T-helper 22 cell (primary cell): Measurements from ENCODE around the gene CGREF1.

Experiments used
- DNase-seq: peaks from one replicate; pipeline ENCODE4 v3.0.0-alpha.2; 2020; ENCODE audit warnings: low read depth

CGREF1 gene, protein sequence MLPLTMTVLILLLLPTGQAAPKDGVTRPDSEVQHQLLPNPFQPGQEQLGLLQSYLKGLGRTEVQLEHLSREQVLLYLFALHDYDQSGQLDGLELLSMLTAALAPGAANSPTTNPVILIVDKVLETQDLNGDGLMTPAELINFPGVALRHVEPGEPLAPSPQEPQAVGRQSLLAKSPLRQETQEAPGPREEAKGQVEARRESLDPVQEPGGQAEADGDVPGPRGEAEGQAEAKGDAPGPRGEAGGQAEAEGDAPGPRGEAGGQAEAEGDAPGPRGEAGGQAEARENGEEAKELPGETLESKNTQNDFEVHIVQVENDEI

GRCh38 chr2:27118525-27119329 is at the start of gene CGREF1:
Gene CGREF1 (minus strand): TSS chr2:27119128. CDS start chr2:27104366, 14,762 bp downstream.
- no peak for DNase-seq

- DNase-seq: no peak
Observed at GRCh38 chr2:27164960-27165763, 46.2 kb upstream of the CGREF1 start.

DNA sequence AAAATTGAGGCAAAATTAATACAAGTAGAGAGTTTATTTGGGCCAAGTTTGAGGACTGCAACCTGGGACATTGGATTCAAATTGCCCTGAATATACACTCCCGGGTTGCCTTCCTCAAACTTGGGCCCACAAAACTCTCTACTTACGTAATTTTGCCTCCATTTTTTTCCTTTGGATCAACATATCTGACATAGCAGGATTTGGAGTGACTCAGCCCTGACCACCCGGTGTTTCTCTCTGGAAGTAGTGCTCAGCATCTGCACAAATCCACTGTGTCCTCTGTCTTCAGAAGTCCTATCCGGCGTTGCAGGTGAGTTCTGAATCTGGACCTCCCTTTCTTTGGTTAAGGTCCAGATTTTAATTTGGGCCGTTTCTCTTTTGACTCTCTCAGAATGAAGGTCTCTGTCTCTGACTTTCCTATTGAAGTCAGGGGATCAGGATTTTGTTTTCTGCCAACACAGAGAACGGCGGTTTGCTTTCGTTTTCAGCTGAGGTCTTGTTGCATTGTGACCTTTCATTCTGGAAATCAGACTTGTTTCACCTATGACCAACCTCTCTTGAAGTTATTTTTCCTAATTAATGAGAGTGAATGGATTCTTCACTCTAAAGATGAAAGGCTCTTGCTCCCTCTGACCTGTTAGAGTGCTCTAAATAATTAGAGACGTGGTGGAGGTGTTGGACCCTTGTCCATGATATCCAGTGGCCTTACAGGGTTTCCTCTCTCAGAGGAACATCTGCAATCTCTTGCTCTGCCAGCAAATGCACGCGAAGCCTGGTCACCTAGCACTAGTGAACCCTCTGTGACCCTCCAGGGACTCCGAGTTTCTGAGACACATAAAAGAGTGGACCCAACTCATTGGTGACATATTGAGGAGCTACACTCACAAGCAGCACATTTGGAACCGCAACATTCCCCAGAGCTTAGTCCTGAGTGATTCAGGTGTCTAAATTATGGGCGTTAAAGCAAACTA is 43.5 kb upstream of the CGREF1 start:
- DNase-seq: no peak

GRCh38 chr2:27160191-27160590 is 41.3 kb upstream of the CGREF1 start:
- no peak for DNase-seq

DNA sequence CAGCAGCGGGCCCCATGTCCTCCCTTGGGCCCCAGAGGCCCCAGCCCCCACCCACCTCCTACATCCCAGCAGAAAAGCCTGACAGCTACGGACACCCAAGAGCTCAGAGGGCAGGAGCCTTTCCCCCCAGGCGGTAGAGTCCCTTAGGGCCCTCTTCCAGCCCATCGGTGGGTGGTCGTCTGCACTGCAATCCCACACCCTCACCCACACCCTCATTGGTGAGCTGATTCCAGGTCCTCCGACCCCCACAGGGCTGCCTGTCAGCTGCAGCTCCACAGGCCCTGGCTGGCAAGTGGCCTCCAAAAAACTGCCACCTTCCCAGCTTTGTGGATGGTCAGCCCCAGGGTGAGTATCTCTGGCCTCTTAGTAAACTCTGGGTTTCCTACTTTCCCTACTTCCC is 40.3 kb upstream of the CGREF1 start:
- no peak for DNase-seq

- DNase-seq: no peak
Observed at GRCh38 chr2:27158468-27158867, 39.5 kb upstream of the CGREF1 start.

DNA sequence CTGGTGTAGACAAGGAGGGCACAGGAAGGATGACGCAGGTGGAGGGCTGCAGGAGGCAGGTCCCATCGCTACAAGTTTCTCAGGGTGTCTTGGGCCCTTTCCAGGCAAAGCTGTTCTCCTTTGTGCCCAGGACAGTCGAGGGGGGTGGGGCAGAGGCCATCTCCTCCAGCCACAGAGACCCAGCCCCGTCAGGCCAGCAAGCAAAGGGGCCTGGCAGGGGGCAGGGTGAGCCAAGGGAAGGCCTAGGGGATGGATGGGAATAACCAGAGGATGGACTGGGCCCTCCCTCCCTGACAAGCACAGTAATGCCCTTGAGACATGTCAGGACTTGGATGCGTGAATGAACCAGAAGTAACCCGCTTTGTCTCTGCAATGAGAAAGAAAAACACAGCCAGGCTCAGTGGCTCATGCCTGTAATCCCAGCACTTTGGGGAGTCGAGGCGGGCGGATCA is 36.2 kb upstream of the CGREF1 start:
- no peak for DNase-seq

- no peak for DNase-seq
Observed at GRCh38 chr2:27154488-27154887, 35.6 kb upstream of the CGREF1 start.

- DNase-seq: no peak
Observed at GRCh38 chr2:27152796-27153464, 34.0 kb upstream of the CGREF1 start.

DNA sequence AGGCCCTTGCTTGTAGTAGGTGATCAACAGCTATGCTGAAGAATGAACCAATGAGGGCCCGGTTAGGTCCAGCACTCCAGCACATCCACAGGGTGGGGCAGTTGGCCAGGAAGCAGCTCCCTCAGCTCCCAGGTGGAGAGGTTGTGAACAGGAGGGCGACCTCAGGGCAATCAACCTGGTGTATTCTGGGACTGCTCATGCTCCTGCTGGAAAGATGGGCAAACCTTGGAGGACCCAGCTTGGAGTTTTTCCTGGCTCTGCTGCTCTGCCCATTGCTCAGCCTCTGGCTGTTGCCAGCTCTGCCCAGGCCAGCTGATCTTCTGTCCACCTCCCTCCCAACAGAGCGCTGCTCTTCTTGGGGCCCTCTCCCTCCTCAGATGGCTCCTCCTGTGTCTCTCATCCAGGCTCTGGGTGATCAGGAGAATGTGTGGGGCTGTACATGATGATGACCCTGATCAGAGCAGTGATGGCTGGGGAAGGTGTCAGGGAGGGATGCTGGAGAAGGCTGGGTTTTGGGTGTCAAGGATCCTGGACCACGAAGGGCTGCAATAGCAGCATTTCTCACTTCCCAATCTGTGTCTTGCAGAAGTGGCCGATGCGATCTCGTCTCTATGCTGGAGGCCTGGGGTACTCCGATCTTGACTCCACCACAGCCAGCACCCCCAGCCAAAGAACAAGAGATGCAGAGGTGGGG is 33.3 kb upstream of the CGREF1 start:
- no peak for DNase-seq

DNA sequence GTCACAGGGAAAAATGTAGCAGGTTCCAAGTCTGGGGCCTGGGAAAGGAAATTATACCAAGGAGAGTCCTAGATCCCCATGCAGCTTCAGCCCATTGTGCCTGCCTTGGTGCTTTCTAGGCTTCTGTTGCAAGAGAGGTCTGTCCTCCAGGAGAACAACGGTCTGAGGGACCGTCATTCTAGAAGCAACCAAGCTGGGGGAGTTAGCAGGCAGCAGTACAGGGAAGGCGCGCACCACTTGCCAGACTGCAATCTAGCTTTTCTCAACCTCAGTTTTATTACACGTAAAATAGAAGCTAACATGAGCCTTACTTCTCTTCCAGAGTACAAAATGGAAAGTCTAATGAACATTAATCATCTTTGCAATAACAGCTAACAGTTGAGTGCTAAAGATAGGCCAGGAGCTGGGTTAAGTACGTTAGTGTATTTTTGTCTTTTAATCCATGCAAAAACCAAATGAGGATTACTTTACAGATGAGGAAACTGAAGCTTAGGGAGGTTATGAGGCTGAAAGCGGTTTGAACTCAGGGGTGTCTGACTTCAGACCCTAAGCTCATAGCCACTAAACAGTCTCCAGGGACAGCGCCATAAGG is 31.8 kb upstream of the CGREF1 start:
- no peak for DNase-seq

DNA sequence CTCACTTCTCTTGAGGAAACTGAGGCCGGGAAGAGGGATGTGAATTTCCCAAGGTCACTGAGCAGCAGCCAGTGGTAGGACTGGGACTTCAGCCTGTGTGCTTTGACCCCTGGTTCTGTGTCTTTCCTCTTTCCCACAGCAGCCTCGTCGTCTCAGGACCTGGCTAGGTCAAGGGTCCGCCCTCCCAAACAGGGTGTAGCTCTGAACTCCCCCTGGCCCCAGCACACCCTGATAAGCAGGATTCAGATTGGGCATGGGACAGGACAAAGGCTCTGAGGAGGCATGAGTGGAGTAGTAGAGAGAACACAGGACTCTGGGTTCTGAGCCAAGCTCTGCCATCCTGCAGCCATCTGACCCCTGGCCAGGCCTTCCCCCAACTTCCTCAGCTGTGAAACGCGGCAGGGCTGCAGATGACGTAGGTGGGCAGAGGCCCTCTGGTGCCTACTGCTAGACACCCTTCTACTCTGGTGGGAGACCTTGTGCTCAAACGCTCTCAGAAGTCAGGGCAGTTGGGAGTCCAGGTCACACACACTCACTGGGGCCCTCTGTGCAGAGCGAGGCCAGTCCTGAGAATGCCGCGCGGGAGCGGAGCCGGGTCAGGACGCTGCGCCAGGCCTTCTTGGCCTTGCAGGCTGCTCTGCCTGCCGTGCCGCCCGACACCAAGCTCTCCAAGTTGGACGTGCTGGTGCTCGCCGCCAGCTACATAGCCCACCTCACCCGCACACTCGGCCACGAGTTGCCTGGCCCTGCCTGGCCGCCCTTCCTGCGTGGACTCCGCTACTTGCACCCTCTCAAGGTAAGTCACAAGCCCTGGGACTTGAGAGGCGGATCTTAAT is 30.9 kb upstream of the CGREF1 start:
- DNase-seq: no peak

DNA sequence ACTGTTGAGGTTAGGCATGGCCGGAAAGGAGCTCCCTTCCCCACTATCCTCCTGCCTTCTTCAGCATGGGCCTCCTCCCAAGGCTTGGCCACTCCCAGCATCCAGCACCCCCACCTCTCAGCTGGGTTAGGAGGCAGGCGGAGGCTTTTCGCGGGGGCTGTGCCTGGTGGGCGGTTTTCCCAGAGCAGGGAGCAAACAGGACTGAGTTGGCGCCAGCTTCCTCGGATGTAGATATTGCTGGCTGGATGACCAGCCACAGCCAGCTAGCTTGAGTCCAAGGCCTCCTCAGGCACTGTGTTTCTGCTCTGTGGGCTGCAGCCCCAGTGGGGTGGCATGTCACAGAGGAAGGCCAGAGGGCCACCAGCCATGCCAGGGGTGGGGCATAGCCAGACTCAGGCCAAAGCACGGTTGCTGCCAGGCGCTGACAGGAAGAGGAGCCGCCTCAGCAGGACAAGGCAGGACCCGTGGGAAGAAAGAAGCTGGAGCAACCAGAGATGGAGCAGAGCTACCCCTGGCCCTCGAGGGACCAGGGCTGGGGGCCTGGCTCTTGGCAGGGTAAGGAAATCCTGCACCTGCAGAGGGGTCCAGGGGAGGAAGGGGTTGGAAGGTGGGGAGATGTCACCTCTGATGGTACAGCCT is 30.0 kb upstream of the CGREF1 start, which contains the start of gene TCF23:
Gene TCF23, plus strand, starts transcription at position 204 of the 639 bp plus-strand sequence. Its CDS starts 130 bp downstream, at position 334.
- no peak for DNase-seq

DNA sequence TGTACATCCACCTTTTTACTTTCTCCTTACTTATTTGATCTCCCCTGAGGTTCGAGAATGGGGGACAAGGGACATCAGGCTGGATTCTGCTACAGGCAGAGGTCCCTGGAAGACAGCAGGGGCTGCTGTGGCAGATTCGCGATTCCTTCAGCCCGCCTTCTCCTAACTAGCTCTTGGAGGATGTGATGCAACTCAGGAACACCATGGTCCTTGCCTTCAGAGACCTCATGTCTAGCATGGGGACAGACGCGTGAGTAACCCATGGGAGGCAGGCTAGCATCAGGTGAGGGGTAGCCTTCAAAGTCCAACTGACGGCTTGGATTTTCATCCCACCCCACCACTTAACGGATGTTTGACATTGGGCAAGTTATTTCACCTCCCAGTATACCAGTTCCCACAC is 29.0 kb upstream of the CGREF1 start:
- DNase-seq: no peak

GRCh38 chr2:27145682-27146081 is 26.8 kb upstream of the CGREF1 start:
- no peak for DNase-seq

DNA sequence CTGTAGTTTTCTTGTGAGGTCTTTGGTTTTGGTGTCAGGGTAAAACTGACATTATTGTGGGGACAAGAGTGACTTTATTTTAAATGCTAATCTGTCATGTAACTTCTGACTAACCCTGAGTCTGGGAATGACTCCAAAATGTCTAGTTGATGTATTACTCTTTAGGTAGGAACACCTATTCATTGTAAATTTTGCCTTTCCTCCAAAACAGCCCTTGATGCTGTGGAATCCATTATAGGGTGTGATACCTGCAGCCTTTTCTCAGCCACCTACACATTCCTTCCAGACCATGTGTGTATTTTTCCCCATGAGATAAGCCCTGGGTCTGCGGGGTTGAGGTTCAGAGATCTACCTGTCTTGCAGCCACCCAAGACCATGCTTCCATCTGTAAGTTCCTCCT is 24.4 kb upstream of the CGREF1 start:
- no peak for DNase-seq

DNA sequence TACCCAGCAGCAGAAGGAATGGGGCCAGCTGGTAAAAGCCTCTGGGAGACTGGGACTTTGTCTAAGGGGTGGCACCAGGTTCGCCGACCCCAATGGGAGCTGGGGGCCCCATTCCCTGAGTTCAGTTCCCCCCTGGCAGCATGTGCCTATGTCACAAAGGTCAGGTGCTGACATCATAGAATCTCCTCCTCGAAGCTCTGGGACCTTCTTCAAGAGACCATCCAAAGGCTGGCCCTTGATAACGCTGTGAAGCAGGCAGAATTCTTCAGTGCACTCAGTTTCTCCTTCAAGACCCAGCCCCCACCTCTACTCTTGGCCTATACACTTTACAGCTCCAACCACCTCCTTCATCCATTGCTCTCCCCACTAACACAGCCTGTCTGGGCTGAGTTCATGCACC is 20.4 kb upstream of the CGREF1 start, which contains the start of gene PRR30:
Gene PRR30, minus strand, starts transcription at position 101 of the 400 bp plus-strand sequence. CDS start 1,081 bp downstream, outside the sequence.
- DNase-seq: no peak

GRCh38 chr2:27138111-27138510 is 19.2 kb upstream of the CGREF1 start:
- DNase-seq: no peak
